DOHH2 (cell line): Measurements from ENCODE around the gene OR14J1.

Experiments used
- H3F3A ChIP-seq: fragments of 200-600 bp; sonication (generic), shearing (Covaris generic); 2 replicates; pipeline ENCODE4 v1.6.0; 2016; ENCODE audit warnings: antibody characterized with exemption, mild to moderate bottlenecking; ENCODE audit not compliant: control insufficient read depth, insufficient read depth
- H3K27ac ChIP-seq: fragments of 200-600 bp; sonication (generic); 2 replicates; pipeline ENCODE4 v1.5.1; 2014; ENCODE audit warnings: low read depth, mild to moderate bottlenecking, low read length, moderate library complexity
- H3K27me3 ChIP-seq: fragments of 200-600 bp; sonication (generic); 2 replicates; pipeline ENCODE4 v1.6.1; 2014; ENCODE audit warnings: mild to moderate bottlenecking, low read length, mixed read lengths; ENCODE audit not compliant: control insufficient read depth
- H3K36me3 ChIP-seq: fragments of 200-600 bp; sonication (generic); 2 replicates; pipeline ENCODE4 v1.6.1; 2014; ENCODE audit warnings: mild to moderate bottlenecking, low read length, moderate library complexity, mixed read lengths; ENCODE audit not compliant: control insufficient read depth
- H3K4me1 ChIP-seq: fragments of 200-600 bp; sonication (generic); 2 replicates; pipeline ENCODE4 v1.6.1; 2014; ENCODE audit warnings: mild to moderate bottlenecking, low read length, mixed read lengths; ENCODE audit not compliant: control insufficient read depth
- H3K4me2 ChIP-seq: fragments of 200-600 bp; sonication (generic); 2 replicates; pipeline ENCODE4 v1.6.0; 2014; ENCODE audit warnings: mild to moderate bottlenecking, low read length, moderate library complexity
- H3K4me3 ChIP-seq: fragments of 200-600 bp; sonication (generic); 2 replicates; pipeline ENCODE4 v1.5.1; 2014; ENCODE audit warnings: mild to moderate bottlenecking, low read length, mixed read lengths
- H3K79me2 ChIP-seq: fragments of 200-600 bp; sonication (generic); 2 replicates; pipeline ENCODE4 v1.6.1; 2014; ENCODE audit warnings: mild to moderate bottlenecking, low read length, mixed read lengths; ENCODE audit not compliant: control insufficient read depth
- H3K9me2 ChIP-seq: fragments of 200-600 bp; sonication (generic); replicated peaks from 2 replicates; pipeline ENCODE4 v1.6.1; 2014; ENCODE audit warnings: mild to moderate bottlenecking, low read length, mixed read lengths; ENCODE audit not compliant: control insufficient read depth
- H3K9me3 ChIP-seq: fragments of 200-600 bp; sonication (generic); 2 replicates; pipeline ENCODE4 v1.6.1; 2014; ENCODE audit warnings: antibody characterized with exemption, low read length, mixed read lengths; ENCODE audit not compliant: control insufficient read depth, insufficient read depth
- H4K20me1 ChIP-seq: fragments of 200-600 bp; sonication (generic); 2 replicates; pipeline ENCODE4 v1.6.0; 2014; ENCODE audit warnings: low read depth, mild to moderate bottlenecking, antibody characterized with exemption, low read length, moderate library complexity; ENCODE audit not compliant: control insufficient read depth, insufficient read depth
- CTCF ChIP-seq: fragments of 200-600 bp; sonication (generic); IDR thresholded peaks from one replicate; pipeline ENCODE4 v1.5.1; 2014; ENCODE audit warnings: antibody characterized with exemption, mild to moderate bottlenecking, low read depth, low read length; ENCODE audit not compliant: poor library complexity, severe bottlenecking
- EZH2phosphoT487 ChIP-seq: fragments of 200-600 bp; sonication (generic); IDR thresholded peaks from 2 replicates; pipeline ENCODE4 v1.6.1; 2017; ENCODE audit warnings: borderline replicate concordance, mild to moderate bottlenecking, antibody characterized with exemption, low read length, moderate library complexity, mixed read lengths

The OR14J1 gene

GRCh38 chr6:29301316-29301715 is at the start of gene OR14J1:
Gene OR14J1, plus strand, starts transcription at chr6:29301701. Its CDS starts 4,989 bp downstream, at chr6:29306690.
- TF ChIP-seq EZH2phosphoT487 (no peak), CTCF (no peak)
- Histone ChIP-seq H3K4me2 (no peak within 1 kb of the TSS), H3K4me3 (no peak within 1 kb of the TSS), H3K9me3 (no peaks in the 10 kb centered on the region), H3K36me3 (no peaks in the 10 kb centered on the region), H3K27me3 (no peaks in the 10 kb centered on the region; the same call in 1 of the 2 replicates), H3K27ac (no peak within 1 kb of the TSS), H4K20me1 (no peaks in the 10 kb centered on the region), H3K9me2 (no peaks in the 10 kb centered on the region), H3F3A (no peaks in the 10 kb centered on the region), H3K4me1 (no peaks in the 10 kb centered on the region), H3K79me2 (no peaks in the 10 kb centered on the region)

- H4K20me1 ChIP-seq: no peaks in the 10 kb centered on the region
- no peak overlapping the region for H3K4me3 ChIP-seq
- H3K9me3 ChIP-seq: no peaks in the 10 kb centered on the region
- H3K4me1 ChIP-seq: no peaks in the 10 kb centered on the region
- no peaks in the 10 kb centered on the region for H3K36me3 ChIP-seq
- no peak overlapping the region for H3K27ac ChIP-seq
- no peak overlapping the region for H3K4me2 ChIP-seq
- H3K79me2 ChIP-seq: no peaks in the 10 kb centered on the region
- TF ChIP-seq CTCF: no peak
- TF ChIP-seq EZH2phosphoT487: no peak
- H3K27me3 ChIP-seq: no peaks in the 10 kb centered on the region
- no peaks in the 10 kb centered on the region for H3K9me2 ChIP-seq
- H3F3A ChIP-seq: no peaks in the 10 kb centered on the region
Measured at GRCh38 chr6:29251736-29252135, 49.8 kb upstream of the OR14J1 start.

GRCh38 chr6:29255530-29255929 is 46.0 kb upstream of the OR14J1 start:
- no peaks in the 10 kb centered on the region for H4K20me1 ChIP-seq
- H3K79me2 ChIP-seq: no peaks in the 10 kb centered on the region
- no peaks in the 10 kb centered on the region for H3K9me2 ChIP-seq
- H3K4me3 ChIP-seq: no peak overlapping the region
- TF ChIP-seq EZH2phosphoT487 (no peak), CTCF (no peak)
- H3K36me3 ChIP-seq: no peaks in the 10 kb centered on the region
- H3K4me1 ChIP-seq: no peaks in the 10 kb centered on the region
- no peak overlapping the region for H3K27ac ChIP-seq
- H3F3A ChIP-seq: no peaks in the 10 kb centered on the region
- H3K27me3 ChIP-seq: no peaks in the 10 kb centered on the region
- no peaks in the 10 kb centered on the region for H3K9me3 ChIP-seq
- H3K4me2 ChIP-seq: no peak overlapping the region

GRCh38 chr6:29259721-29260120 is 41.8 kb upstream of the OR14J1 start:
- no peak overlapping the region for H3K27ac ChIP-seq
- H3K36me3 ChIP-seq: no peaks in the 10 kb centered on the region
- H3K4me2 ChIP-seq: no peak overlapping the region
- no peak overlapping the region for H3K4me3 ChIP-seq
- no peaks in the 10 kb centered on the region for H3K4me1 ChIP-seq
- H3K27me3 ChIP-seq: no peaks in the 10 kb centered on the region
- TF ChIP-seq EZH2phosphoT487 (no peak), CTCF (no peak)
- H3K9me3 ChIP-seq: no peaks in the 10 kb centered on the region
- H3F3A ChIP-seq: no peaks in the 10 kb centered on the region
- H3K79me2 ChIP-seq: no peaks in the 10 kb centered on the region
- no peaks in the 10 kb centered on the region for H4K20me1 ChIP-seq
- no peaks in the 10 kb centered on the region for H3K9me2 ChIP-seq
